HG03571 (cell line): ENCODE measurements around the gene NR1I3.
A peak's percentile ranks its signal among the peaks of the same experiment; 100 is the strongest.

Experiments used
- ATAC-seq: cut with Tn5 transposase; IDR thresholded peaks from one replicate; pipeline ENCODE4 v1.9.1; 2021; ENCODE audit not compliant: unreplicated experiment

The NR1I3 gene

DNA sequence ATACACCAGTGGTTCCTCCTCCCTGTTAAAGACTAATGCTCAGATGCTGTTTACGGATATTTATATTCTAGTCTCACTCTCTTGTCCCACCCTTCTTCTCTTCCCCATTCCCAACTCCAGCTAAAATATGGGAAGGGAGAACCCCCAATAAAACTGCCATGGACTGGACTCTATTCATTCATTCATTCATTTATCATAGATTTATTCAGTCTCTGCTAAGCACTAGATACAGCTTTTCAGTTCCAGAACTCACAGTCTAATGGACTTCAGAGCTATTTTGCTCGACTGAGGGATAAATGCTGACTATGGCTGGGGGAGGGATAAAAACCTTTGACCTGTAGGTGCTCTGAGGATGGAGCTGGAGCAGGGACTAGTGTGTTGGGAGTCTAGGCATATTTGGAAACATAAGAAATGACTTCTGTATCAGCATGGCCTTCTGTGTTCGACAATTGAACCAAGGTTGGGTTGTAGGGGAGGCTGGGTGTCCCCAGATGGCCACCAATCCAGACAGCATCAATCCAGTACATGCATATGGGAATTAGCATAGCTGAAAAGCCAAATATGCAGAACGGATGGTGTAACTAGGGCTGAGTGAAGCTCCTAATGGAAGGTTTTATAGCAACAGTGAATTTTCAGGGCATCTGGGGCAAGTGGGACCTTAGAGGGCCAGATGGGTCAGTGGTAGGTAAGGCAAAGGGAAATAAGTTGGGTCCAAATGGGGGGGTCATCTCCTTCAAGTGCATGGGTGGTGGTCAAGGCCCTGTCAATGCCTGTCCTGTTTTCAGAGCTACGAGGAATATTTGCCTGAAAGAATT lies 18.7 kb downstream of the NR1I3 start:
- ATAC-seq: no peak

DNA sequence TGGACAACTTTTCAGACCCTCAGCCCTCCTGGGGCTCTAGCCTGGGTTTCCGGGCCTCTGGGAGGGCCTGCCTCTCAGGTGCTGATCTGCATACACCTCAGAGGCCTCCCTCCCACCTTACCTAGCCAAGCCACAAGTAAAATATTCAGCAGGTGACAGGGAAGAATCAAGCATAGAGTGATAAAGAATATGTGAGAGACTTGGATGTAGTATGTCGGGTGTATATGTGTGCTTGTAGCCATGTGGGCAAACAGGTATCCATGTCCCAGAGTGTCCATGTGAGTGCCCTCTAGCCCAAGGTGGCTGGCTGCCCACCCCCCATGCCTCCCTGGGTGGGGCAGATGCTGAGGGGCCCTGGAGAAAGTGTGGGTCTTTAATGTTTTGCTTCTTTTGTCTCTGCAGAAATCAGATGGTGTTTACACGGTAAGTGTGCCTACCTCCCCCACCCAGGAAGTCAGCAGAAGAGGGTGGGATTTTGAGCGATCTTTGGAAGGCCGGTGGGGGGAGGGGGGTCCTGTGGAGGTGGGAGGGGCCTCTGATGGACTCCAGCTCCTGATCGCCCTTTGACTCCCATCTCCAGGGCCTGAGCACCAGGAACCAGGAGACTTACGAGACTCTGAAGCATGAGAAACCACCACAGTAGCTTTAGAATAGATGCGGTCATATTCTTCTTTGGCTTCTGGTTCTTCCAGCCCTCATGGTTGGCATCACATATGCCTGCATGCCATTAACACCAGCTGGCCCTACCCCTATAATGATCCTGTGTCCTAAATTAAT lies 19.5 kb downstream of the NR1I3 start:
- ATAC-seq: no peak

DNA sequence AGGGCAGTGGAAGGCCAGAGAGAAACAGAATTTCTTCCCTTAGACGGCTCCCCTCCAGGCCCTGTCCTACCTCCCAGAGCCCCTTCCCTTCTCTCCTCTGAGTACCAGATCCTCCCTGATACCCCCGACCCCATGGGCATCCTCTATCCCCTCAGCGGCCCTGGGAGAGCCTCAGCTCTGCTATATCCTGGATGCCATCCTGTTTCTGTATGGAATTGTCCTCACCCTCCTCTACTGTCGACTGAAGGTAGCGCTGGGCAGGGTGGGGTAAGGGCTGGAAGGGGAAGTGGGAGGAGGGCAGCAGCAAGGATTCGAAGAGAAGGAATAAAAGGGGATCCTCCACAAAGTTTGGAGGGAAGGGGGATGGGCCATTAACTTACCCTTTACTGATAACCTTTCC lies 20.2 kb downstream of the NR1I3 start:
- ATAC-seq: no peak

DNA sequence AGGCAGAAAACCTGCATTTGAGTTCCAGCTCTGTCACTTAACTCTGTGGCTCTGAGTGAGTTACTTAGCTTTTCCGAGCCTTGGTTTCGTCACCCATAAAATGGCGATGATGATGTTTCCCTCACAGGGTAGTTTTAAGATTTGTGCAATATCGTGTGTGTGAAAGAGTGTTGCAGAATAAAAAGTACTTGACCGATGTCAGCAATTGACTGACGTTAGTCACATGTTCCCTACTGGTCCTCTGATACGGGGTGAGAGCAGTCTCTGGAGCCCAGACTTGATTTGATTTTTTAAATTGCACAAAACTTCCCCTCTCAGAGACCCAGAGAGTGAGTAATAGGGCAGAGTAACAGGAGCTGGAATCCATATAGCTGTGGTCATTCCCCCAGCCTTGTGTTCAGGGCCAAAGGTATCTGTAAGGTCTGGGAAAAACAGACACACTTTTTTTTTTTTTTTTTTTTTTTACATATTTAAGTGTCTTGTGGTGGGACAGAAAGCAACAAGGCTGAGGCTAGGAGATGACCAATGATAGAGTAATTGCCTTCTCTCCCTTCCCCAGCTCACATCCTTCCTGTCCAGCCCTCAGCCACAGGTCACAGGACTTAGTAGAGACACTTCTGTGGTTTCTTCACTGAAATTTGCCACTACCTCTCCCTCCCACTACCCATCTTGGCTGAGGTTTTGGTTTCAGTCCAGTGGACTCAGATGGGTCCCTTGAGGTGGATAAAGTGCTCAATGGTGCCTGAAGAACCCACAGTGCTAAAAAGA lies 20.9 kb downstream of the NR1I3 start:
- peak; percentile 83 for ATAC-seq

DNA sequence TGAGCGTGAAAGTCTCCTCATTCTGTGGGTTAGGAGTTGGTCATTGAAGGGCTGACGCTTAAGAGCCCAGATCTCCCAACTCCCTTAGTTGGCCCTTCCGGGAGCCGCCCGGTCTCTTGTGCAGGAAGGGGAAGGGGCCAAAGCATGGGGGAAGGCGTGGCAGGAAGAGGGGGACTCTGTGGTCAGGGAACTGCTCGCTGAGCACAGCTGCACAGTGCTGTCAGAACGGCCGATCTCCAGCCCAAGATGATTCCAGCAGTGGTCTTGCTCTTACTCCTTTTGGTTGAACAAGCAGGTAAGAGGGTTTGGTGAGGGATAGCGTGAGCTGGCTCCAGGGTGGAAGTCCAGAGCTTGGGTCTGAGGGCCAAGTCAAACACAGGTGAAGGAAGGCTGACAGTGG lies 22.9 kb downstream of the NR1I3 start, which contains the start of gene FCER1G:
TSS of gene FCER1G (plus strand) at position 220 of the 400 bp plus-strand sequence. CDS start at position 247, 27 bp downstream.
- no peak for ATAC-seq

DNA sequence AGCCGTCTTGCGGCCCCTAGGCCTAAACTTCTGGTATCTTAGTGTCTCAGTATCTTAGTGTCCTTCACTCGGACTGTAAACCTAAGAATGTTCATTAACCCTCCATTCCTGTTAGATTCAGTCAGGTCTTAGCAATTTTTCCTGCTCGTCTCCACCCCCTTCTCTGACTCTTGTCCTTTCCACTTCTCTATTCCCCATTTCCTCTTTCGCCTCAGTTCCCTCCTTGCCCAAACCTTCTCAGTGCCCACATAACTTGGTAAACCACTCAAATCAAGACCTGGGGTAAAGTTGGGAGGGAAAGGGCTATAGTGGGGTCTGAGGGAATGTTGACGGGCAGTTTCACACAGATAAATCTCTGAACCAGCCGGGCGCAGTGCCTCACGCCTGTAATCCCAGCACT lies 23.6 kb downstream of the NR1I3 start:
- ATAC-seq: no peak

DNA sequence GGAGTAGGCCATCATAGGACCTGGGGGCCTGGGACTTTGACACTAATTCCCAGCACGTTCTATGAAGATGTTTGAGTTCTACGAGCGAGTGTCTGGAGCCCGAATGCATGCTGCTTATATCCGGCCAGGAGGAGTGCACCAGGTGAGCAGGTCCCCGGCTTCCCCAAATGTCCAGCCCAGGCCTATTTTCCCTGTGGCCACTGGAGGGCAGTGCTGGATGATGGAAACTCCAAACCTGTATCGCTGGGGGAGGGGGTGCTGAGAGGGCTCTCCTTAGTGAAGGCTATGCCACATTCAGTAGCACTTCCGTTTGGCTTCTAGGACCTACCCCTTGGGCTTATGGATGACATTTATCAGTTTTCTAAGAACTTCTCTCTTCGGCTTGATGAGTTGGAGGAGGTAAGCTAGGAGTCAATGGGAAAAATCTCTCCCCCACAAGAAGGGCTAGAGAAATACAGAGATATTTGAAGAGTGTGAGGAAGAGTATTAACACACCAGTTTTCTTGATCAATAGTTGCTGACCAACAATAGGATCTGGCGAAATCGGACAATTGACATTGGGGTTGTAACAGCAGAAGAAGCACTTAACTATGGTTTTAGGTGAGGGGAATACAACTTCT lies 28.1 kb downstream of the NR1I3 start:
- peak; percentile 54 for ATAC-seq

DNA sequence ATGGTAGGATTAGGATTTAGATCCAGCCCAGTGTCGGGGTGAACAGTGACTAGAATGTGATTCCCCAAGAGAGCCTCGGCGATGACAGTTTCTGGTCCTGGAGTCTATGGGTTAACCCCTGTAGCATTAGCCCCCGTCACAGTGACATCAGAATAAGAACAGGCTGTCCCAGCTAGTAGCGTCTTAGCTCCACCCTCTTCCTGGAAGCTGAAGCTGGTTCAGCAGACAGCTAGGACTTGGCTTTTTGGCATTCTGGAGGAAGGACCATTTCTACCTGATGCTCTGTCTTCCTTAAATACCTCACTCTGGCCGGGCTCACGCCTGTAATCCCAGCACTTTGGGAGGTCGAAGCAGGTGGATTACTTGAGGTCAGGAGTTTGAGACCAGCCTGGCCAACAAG lies 30.8 kb downstream of the NR1I3 start:
- ATAC-seq: no peak

DNA sequence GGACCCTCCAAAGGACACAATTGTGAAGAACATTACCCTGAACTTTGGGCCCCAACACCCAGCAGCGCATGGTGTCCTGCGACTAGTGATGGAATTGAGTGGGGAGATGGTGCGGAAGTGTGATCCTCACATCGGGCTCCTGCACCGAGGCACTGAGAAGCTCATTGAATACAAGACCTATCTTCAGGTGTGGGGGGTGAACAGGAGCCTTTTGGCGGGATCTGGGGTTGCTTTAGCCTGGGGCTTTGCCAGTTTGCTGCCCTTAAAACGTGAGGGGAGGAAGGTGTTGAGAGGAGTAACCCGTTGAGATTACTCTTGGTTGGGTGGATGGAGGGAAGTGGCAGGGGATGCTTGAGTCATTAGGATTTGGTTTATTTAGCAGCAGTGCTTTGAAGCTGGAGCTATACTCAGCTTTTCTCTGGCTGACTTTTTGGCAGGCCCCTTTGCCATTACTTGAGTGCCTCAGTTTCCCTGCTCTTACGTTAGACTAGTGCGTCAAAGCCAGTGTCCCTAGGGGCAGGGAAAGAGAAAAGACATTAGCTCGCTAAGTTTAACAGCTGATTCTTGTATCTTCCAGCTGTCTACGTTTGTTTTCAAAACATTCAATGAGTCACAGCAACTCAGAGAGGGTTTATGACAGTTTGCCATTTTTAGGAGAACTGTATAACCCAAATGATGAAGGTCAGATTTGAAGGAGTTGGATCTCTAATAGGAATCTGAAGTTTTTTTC lies 31.4 kb downstream of the NR1I3 start:
- no peak for ATAC-seq

DNA sequence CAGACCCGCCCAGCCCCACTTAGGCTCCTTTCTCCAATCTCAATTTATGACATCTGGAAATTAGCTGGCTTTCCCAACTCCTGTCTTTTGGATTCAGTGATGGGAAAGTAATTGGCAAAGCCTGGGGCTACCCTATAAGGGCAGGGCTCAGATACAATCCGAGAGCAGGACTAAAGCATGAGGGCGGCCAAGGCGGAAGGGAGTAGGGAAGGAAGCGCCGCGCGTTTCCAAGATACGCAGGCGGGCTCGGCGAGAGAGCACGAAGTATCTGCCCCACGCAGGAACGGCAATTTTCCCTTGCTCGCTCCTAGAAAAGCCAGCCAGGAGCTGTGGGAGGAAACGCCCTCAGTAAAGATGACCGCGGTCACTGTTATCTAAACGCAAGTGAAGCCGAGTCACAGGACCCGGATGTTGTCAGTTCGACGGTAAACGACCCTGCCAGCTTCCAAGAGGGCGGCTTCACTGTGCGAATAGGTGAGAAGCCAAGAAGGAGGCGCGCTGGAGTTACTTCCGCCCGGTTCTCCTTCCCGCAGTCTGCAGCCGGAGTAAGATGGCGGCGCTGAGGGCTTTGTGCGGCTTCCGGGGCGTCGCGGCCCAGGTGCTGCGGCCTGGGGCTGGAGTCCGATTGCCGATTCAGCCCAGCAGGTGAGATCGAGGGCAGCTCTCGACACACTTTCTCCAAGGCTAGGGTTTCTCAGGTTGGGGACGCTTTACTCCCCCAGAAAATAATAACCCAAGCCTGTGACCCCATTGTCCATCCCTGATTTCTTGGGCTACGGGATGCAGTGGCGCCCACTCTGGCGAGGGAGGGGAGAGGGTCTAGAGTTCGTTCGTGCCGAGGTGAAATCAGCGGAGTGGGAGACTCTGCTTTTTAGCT lies 35.9 kb downstream of the NR1I3 start, which contains the start of gene NDUFS2:
TSS of gene NDUFS2 (plus strand) at position 532 of the 877 bp plus-strand sequence. CDS start at position 551, 19 bp downstream.
- peak; percentile 95 for ATAC-seq

DNA sequence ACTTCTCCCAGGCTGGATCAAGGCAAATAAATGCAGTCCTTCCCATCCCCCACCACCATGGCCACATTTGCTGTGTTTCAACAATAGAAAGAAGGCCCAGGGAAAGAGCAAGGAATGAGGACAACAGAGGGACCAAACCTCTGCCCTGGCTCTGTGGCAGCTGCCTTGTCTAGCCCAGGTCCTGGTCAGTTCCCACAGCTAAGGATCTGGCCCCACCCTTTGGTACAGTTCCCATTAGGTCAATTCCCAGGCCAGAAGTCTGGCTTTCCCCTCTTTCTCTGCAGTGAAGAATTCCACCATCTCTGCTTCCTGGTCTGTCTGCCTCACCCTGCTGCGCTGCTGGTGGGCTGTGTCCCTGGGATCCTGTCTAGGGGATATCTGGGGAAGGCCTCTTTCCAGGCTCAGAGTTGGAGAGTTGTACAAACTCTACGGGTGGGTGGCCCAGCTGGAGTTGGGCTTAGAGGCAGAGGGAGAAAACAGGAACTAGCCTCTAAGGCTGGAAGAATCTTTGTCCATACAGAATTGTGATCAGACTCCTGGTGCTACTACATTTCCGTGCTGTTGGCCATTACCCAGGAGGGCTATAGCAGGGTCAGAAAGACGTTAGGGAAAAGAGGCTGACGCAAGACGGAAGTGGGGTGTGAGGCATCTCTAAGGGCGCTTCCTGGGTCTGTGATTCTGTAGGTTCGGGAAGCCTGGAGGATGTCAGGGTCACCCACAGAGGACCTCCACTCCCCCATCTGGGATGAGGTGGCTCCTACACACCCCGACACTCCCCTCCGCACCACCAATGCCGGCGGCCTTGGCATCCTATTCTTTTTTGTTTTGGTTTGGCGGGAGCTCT lies 36.8 kb downstream of the NR1I3 start:
- no peak for ATAC-seq

DNA sequence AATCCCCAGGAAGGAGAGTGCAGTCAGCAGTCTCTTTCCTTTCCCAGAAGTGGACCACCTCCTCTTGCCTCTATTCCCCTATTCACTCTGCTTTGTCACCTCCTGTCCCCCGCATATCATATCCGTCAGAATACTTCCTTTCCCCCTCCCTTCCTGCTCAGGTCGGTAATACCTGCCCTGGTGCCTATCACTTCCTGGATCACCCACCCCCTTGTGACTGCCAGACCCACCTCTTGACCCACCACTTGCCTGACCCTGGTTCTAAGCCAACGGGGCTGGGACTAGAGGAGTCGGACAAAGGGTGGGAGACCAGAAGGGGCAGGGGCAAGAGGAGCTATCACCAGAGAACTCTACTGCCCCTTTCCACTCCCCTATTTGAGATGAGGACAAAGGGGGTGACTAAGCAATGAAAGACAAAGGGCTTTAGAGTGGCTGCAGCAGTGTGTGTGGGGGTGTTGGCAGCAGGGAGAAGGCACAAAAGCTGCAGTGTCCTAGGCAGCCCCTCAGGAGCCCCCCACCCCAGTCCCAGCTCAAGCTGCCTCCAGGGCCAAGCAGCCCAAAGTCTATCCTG lies 37.5 kb downstream of the NR1I3 start:
- ATAC-seq: no peak

DNA sequence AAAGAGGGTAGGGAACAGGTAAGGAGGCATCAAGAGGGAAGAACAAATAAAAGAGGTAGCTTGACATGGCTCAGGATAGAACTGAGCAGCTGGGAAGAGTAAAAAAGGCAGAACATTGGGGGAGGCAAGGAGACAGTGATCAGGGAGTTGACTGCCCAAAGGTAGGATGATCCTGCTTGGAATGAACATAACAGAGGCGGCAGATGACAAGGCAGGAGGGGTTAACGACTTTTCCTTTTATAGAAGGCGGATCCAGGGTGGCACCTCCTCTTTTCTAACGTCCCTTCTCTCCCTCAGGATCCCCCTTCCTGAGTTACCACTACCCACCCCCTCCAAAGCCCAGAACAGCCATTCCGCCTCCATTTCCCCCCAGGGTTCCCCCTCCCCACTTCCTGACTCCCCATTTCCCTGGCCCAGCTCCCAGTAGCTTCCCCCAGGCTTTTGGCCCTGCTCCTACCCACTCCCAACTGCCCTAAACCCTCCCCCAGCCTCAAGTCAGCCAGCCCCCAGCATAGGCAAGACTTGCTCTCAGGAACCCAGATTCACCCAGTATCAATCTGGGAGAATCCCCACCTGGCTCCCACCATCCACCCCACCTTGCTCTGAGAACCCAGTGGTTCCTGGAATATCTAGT lies 38.4 kb downstream of the NR1I3 start:
- no peak for ATAC-seq

DNA sequence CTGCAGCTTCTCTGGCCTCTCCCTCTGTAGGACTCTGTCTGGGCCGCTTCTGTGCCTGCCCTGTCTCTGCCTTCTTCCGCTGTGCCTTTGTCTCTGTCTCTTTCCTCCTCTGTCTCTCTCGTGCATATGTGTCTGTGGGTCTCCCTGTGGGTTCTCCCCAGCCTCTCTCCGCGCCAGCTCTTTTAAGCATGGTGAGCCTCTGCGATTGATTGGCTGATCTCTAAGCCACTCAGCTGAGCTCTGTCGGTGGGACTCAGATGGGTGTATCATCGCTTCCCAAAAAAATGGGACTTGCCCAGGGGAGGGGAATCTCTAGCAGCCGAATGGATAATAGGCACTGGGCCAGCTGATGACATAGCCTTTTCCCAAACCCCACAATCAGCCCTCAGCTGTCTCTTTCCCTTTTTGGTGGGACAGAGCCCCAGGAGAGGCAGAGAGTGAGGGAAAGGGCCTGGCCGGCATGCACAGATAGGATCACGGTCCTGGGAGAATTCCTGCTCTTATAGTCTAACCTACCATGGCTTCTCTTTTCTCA lies 39.0 kb downstream of the NR1I3 start, which contains the start of gene ADAMTS4:
TSS of gene ADAMTS4 (minus strand) at position 158 of the 535 bp plus-strand sequence. CDS start 427 bp downstream, outside the sequence.
- no peak for ATAC-seq

DNA sequence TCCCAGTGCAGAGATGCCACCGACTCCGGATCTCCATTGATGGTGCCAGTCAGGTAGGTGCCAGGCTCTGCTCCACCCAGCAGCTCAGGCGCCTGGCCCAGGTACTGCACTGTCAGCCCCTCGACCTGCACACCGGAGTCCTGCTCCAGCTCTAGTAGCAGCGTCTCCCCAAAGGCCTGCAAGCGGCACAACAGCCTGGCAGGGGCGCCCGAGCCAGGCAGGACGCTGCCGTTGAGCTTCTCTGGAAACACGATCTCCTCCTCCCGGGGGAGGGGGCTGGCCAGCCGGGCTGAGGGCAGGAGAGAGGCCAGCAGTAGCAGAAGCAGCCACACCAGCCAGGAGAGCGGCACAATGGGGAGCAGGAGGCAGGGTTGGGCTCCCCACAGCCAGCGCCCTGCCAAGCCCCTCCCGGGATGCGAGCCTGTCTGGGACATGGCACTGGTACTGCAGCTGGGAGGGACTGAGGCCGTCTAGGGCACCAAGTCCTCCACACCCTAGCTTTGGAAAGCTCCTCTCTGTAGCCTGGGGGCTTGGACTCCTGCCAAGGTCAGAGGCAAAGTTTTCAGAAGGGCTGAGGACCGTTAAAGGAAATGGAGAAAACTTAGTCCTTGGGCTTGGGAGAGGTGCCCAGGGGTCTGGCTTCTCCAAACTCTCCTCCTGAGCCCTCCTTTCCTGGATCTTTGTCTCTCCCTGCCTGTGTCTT lies 39.7 kb downstream of the NR1I3 start:
- ATAC-seq: no peak

DNA sequence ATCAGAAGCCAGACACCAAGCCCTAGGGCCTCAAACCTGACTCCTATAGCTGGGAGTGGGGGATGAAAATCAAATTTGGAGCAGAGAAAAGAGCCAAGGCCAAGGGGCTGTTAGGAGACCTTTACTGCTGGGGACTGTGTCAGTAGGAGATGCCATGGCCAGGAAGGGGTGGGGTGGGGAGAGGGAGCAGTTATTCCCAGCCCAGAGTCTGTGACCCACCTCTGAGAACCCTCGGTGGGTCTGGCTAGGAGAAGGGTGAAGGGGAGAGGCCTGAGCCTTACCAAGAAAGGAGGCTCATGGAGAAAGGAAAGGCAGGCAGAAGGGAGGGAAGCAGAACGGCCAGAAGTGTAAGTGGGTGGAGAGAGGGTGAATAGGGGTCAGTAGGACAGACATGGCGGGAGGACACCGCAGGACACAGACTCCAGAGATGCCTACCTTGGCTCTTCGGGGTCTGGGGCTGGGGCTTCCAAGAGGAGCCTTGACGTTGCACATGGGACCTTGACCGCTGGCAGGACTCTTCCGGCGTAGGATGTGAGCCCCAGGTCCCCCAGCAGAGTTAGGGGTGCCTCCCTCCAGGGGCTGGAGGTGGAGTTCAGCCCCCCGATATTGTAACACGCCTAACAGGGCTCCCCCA lies 40.3 kb downstream of the NR1I3 start:
- no peak for ATAC-seq
